Ecto neural progenitor cell (in vitro differentiated cells): ENCODE results near the gene PRKN.

Experiments
- DNase-seq: peaks from one replicate; pipeline ENCODE4 v3.0.0-alpha.2; 2018; ENCODE audit warnings: low spot score

The PRKN gene

GRCh38 chr6:161722394-161722793, 1005.2 kb downstream of the PRKN start:
- no peak for DNase-seq

GRCh38 chr6:161721511-161721910, 1006.1 kb downstream of the PRKN start:
- no peak for DNase-seq

GRCh38 chr6:161716176-161716575, 1011.4 kb downstream of the PRKN start:
- no peak for DNase-seq

- no peak for DNase-seq
Observed at GRCh38 chr6:161711938-161712337, 1015.6 kb downstream of the PRKN start.

- no peak for DNase-seq
Observed at GRCh38 chr6:161711515-161711914, 1016.1 kb downstream of the PRKN start.

- DNase-seq: no peak
Observed at GRCh38 chr6:161710698-161711097, 1016.9 kb downstream of the PRKN start.

GRCh38 chr6:161701056-161701455, 1026.5 kb downstream of the PRKN start:
- DNase-seq: no peak

- DNase-seq: no peak
Observed at GRCh38 chr6:161696801-161697200, 1030.8 kb downstream of the PRKN start.

- DNase-seq: no peak
Observed at GRCh38 chr6:161694995-161695394, 1032.6 kb downstream of the PRKN start.

GRCh38 chr6:161686655-161687054, 1040.9 kb downstream of the PRKN start:
- no peak for DNase-seq

GRCh38 chr6:161684731-161685475, 1042.7 kb downstream of the PRKN start:
- no peak for DNase-seq

GRCh38 chr6:161683400-161683799, 1044.2 kb downstream of the PRKN start:
- DNase-seq: no peak

- DNase-seq: no peak
Observed at GRCh38 chr6:161682982-161683381, 1044.6 kb downstream of the PRKN start.

- no peak for DNase-seq
Observed at GRCh38 chr6:161679980-161680538, 1047.5 kb downstream of the PRKN start.

- DNase-seq: no peak
Observed at GRCh38 chr6:161677188-161677587, 1050.4 kb downstream of the PRKN start.

GRCh38 chr6:161676586-161676985, 1051.0 kb downstream of the PRKN start:
- no peak for DNase-seq

- DNase-seq: no peak
Observed at GRCh38 chr6:161674930-161675682, 1052.5 kb downstream of the PRKN start.

- no peak for DNase-seq
Observed at GRCh38 chr6:161673026-161673425, 1054.5 kb downstream of the PRKN start.

GRCh38 chr6:161671117-161671516, 1056.4 kb downstream of the PRKN start:
- DNase-seq: no peak

- no peak for DNase-seq
Observed at GRCh38 chr6:161668665-161669064, 1058.9 kb downstream of the PRKN start.

GRCh38 chr6:161667957-161668356, 1059.6 kb downstream of the PRKN start:
- DNase-seq: no peak

GRCh38 chr6:161663682-161664081, 1063.9 kb downstream of the PRKN start:
- no peak for DNase-seq
